Stimulated activated naive CD4-positive, alpha-beta T cell treated with Interleukin-2 at 50 U/mL for 16 hours (primary cell): ENCODE data around the gene ZSWIM7.
"Not testable (repeated sequence)": the region's sequence is repeated elsewhere in the genome, so short reads cannot be mapped to it uniquely, and the experiment has no call there.

Experiments
- DNase-seq: peaks from one replicate; lab custom pipeline; 2025; lab: John Stamatoyannopoulos, UW

Gene ZSWIM7

DNA sequence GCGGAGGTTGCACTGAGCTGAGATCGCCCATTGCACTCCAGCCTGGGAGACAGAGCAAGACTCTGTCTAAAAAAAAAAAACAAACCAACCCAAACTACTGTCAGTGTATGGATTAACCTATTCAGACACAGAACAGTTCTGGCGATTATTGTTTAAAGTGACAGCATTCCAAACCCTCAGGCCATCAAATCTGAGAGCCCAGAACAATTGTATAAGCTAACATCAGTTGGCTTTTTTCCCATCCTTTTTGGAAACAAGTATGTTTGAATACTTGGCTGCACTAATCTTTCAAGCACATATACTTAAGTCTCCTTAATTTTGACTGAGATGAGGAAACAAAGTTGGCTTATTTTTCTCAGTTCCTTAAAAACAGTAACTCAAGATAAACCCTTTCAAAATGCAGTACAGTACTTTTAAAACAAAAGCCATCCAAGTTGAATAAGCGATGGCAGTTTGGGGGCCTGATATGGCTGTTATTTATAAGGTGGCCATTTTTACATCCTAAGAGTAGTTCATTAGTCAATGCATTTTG is 1.4 kb downstream of the ZSWIM7 start:
- DNase-seq = no peak

DNA sequence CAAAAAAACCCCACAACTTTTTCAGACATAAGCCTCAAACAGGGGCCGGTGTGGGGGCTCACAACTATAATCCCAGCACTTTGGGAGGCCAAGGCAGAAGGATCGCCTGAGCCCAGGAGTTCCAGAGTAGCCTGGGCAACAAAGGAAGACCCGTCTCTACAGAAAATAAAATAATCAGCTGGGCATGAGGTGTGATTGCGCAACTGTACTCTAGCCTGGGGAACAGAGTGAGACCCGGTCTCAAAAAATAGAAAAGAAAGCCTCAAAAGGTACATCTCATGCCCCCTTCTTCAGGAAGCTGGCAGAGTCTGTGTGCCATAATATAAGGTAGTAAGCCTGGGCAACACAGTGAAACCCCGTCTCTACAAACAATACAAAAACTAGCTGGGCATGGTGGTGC is 3.2 kb downstream of the ZSWIM7 start:
- DNase-seq = no peak

DNA sequence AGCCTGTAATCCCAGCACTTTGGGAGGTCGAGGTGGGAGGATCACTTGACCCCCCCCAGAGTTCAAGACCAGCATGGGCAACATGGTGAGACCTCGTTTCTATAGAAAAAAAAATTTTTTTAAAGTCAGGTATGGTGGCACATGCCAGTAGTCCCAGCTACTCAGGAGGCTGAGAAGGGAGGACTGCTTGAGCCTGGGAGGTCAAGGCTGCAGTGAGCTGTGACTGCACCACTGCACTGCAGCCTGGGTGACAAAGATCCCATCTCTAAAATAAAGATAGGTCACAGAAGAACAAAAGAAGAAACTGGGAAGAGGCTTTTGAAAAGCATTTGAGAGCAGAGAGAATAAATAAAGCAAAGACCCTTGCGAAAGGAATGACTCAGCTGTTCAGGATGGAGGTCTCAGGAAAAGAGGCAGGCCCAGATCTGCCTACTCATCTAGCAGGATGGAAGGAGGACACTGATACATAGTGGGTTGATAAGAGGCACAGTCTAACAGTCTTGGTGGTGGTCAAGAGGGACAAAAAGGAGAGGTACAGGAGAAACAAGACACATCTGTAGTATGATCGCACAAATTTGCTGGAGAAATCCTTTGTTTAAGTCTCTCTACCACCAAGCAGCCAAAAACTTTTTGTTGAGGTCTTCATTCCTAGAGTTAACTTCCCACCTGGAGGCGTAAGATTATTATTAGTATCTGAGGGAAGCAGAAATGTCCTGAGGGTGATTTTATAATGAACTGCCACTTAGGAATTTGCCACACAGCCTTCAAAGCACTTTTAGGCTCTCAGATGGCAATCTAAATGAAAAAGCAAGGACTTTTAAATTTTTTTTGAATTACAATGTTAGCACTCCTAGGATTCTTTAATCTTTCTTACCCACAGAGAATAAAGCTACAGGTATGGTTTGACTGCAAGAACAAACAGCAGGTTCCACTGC is 17.6 kb downstream of the ZSWIM7 start:
- DNase-seq = no peak

DNA sequence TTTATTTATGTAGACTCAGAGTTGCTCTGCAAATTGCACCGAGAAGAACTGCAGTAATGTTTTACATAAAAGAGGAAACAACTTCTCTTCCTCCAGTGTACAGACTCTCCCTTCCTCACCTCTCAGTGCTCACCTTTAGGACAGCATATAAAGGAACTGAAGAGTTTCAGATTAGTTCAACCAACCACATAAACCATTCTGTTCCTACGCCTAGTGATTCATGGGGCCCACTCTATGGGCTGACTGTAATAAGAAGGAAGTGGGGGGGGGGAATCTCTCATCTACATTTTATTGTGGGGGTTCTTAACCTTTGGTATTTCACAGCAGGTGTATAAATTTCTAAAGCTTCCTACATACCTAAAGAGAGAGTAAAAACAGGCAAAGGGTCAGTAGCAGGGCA is 18.3 kb downstream of the ZSWIM7 start:
- peak; percentile 28 for DNase-seq

DNA sequence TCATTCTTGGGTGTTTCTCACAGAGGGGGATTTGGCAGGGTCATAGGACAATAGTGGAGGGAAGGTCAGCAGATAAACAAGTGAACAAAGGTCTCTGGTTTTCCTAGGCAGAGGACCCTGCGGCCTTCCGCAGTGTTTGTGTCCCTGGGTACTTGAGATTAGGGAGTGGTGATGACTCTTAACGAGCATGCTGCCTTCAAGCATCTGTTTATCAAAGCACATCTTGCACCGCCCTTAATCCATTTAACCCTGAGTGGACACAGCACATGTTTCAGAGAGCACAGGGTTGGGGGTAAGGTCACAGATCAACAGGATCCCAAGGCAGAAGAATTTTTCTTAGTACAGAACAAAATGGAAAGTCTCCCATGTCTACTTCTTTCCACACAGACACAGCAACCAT is 20.5 kb downstream of the ZSWIM7 start:
- not testable (repeated sequence) for DNase-seq

DNA sequence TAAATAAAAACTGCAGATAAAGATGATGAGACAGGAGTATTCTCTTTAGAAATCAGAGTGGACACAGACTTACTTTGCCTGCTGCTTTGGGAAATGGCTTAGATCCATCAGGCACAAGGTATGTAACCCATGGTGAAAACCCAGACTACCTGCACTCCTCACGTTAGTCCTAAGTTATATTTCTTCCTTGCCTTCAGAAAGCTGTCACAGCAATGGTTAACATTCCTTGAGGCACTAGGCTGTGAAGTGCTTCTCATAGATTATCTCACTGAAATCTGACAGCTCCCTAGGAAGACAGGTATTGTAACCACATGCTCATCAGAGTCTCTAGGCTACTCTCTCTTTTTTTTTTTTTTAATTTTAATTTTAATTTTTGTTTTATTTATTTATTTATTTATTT is 20.9 kb downstream of the ZSWIM7 start:
- no peak for DNase-seq

DNA sequence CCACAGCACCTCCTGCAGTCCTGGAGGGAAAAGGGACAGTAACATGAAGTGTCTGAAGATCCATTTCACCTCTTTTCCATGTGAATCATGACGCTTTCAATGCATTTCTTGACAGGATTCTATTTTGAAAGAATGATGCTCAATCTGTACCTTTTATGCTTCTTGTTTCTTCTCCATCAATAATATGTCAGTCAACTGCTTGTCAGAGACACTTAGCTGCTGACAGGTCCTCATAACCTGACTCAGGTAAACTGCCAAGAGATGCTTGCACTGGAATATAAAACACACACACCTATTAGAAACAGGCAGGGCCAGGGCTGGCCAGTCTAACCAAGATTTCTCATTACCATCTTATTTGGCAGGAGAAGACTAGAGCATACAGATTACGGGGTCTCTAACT is 21.6 kb downstream of the ZSWIM7 start:
- no peak for DNase-seq

DNA sequence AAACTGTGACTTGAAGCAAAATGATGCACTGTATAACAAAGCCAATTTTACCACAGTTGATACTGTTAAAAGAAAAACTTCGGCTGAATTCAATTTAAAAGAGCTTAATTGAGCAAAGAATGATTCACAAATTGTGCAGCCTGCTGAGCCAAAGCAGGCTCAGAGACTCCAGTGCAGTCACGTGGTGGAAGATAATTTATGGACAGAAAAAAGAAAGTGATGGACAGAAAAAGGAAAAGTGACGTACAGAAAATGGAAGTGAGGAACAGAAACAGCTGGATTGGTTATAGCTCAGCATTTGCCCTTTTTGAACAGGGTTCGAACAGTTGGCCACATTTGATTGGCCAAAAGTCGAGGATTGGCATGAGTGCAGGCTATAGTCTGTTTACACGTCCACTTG is 25.7 kb downstream of the ZSWIM7 start:
- DNase-seq = no peak

DNA sequence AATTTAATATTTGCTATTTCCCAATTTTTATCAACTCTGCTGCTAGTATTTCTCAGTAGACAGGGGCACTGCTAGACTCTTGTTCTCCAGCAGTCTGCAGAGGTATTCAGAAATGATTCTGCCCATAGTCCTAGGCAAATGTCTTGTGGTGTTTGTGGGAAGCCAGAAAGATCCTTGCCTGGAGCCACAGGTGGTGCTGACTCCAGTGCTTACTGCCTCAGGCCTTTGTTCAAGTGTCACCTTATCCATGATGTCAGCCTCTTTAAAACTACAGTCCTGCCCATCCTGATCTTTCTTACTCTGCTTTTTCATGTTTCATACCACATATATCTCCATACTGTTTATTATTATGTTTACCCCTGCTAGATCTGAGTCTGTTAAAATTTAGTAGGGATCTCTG is 26.5 kb downstream of the ZSWIM7 start:
- no peak for DNase-seq

DNA sequence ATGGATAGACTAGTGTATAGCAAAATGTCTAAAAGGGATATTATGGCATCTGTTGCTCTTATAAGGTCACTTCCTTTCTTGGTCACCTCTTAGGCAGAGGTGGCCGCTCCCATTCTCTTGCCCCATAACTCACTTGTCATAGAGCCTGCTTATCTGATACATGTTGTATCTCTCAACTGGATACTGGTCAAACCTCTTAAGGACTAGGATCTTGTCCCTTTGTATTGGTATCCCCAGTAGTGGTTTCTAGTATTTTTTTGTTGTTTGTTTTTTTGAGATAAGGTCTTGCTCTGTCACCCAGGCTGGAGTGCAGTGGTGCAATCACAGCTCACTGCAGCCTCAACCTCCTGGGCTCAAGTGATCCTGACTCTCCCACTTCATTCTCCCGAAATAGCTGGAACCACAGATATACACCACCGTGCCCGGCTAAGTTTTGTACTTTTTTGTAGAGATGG is 27.0 kb downstream of the ZSWIM7 start:
- no peak for DNase-seq

DNA sequence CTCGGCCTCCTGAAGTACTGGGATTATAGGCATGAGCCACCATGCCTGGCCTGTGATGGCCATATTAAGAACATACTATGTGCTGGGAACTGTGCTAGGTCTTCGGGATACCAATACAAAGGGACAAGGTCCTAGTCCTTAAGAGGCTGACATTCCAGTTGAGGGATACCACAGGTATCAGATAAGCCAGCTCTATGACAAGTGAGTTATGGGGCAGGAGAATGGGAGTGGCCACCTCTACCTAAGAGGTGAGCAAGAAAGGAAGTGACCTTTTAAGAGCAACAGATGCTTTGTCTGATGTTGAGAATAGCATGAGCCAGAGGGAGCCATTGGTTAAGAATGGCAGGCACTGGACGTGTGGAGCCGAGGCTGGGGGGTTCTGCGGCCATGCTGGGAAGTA is 27.6 kb downstream of the ZSWIM7 start:
- no peak for DNase-seq

DNA sequence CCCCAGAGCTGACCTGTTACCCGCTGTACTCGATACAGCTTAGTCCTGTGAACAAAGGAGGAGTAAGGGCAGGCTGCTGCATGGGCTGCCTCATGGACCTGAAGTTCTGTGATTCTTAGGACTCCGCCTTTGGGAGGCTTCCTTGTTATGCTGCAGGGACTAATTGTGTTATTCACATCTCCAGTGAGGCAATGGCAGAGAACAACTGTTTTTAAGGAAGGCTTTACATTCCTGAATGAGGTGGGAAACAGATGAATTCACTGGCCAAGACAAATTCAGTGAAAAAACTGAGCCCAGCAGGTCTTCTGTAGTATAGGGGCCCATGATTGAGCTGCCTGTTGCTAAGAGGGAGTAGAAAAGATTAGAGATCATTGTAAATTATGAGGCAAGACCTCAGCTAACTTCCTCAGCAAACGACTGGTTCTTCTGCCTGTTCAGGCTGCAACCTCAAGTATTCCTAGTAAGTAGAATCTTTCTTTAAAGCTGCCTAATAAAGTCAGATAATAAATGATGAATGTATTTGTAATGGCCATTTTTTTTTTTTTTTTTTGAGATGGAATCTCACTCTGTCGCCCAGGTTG is 28.3 kb downstream of the ZSWIM7 start:
- no peak for DNase-seq

DNA sequence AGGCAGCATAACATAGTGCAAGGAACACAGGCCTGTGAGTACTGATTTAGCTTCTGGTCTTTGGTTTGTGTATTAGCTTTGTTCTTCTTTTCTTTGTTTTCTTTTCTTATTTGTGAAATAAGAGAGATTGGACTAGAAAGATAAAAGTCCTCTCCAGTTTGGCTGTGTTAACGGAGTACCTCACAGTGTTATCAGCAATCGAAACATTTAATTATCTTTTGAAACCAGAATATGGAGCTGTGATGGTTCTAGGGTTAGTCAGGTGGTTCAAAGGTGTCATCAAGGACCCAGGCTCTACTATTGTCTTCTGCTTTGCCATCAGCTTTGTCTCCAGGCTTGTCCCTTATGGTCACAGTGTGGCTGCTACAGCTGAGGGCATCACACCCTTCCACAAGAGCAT is 29.0 kb downstream of the ZSWIM7 start:
- DNase-seq = no peak

DNA sequence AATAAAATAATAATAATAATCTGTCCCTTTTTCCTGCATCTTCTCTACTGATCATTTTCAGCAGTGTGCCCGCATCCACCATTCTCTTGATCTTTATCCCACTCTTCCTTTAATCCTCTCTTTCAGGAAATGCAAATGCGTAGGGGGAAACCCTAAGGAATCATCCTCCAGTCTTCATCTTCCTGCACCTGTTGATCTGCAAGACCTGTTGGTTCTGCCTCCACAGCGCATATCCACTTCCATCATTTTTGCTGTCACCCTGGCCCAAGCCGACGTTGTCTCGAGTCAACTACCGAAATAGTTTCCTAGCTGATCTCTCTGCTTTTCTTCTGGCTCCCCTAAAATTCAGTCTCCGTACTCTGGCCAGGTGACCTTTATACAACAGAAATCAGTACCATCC is 30.0 kb downstream of the ZSWIM7 start:
- DNase-seq = no peak

DNA sequence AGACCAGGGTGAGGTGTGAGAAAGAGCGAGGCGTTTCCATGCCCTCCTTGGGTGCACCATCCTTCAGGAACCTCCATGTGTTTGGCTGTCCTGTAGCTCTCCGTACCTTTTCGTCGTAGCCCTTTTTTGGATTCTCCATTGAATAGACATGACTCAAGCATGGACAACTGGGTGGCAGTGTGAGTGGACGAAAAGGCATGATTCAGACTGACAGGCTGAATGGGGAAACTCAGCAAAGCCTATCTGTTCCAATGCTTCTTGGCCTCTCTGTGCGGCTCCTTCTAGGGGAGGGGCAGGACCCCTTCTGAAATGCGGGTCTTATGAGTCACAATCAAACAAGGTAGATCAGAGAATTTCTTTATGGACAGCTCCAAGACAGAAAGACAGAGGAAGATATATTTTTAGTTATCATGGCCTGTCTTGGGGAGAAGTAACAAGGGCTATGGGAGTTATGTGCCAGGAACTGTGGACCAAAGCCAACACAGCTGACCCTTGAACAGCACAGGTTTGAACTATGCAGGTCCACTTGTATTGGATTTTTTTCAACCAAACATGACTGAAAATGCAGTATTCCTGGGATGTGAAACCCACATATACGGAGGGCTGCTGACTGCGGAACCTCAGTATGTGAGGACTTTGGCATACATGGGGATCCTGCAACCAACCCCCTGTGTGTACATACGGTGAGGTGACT is 31.7 kb downstream of the ZSWIM7 start:
- DNase-seq = no peak

DNA sequence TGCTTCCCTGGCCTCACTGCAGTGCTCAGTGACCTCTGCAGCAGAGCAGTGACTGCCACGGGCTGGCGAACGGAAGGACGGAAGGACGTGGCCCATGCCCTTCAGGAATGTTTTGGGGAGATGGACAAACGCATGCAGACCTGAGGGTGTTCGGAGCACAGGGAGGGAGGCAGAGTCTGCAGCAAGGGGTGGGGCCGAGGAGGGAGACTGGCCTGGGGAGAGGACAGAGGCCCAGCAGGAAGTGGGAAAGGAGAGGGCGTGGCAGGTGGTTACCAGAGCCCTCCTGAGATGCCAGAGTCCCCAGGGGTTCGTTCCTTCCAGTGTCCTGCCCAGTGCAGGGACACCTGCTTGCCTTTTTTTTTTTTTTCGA is 32.6 kb downstream of the ZSWIM7 start:
- no peak for DNase-seq

DNA sequence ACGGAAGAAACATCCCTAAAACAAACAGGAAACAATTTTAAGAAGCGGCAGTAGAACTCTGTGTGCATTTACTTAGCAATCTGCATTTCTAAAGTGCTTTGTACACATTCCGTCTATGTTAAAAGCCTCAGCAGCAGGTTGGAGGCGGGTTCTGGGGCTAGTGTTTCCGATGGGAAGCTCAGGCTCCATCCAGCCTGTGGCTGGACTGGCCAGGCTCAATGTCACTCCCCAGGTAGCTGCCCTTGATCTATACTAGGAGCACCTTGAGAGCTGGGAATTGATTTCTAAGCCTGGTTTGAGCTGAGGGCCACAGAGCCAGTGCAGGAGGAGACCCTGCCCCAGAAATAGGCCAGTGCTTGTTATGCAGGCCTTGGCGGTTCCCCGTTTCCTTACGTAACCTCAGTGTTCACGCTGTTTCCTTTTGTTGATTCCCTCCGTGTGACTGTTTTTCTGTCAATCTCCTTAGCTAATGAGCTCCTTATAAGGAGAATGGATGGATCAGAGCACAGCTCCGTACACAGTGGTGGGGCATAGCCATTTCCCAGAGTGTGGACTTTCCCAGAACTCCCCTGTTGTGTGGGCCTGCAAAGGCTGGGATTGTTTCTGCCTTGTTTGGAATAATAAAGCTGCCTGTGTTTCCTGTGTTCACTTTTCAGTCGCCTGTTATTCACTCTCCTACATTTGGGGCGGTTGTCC is 33.2 kb downstream of the ZSWIM7 start:
- no peak for DNase-seq

DNA sequence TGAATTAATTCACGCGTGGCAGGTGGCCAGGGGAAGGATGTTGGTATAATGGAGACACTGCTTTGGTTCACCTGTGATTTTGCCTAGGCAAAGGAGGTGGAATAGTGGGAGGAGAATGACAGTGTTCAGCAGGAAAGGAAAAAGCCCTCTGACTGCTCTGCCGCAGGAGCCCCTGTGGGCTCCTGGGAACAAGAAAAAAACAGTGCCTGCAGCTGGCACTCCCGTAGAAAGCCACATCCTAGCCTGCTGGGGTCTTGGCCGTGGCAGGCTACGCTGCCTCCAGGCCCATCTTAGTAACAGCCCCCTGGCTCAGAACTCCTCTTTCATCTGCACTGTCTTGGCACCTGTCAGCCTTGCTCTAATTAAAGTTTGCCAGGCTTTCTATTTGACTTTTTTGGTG is 34.0 kb downstream of the ZSWIM7 start:
- no peak for DNase-seq

DNA sequence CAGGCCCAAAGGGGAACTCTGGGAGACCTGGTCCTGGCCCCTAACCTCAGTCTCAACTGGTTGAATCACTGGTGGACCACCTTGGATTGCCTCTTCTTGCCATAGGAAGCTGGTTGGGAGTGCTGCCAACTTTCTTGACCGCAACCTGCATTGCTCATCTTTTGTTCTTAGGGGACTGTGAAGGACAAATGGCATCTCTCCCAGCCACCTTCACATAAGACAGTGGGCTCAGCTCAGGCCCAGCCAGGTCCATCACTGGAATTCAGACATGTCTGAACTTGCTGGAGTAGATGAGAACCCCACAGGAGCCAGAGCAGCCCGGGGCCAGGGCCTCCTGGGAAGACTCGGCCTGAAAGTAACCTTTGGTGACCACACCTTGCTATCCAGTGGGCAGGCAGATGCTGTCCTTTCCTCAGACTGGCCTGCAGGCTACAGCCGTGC is 35.8 kb downstream of the ZSWIM7 start:
- DNase-seq = no peak

DNA sequence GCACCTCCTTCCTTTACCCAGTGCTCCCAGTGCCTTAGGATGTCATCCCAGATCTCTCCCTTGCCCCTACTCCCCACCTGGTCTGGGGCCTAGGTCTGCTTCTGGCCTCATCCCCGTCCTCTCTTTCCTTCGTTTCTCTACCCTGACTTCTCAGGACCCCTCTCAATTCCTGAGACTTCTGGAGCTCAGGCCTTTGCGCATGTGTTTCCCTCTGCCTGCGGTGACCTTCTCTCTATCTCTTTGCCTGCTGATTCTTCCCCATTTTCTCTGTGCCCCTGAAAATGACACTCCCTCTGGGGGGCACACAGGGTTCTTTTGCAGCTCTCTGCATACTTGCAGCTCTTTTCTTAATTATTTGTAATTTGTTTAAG is 41.0 kb downstream of the ZSWIM7 start:
- no peak for DNase-seq

DNA sequence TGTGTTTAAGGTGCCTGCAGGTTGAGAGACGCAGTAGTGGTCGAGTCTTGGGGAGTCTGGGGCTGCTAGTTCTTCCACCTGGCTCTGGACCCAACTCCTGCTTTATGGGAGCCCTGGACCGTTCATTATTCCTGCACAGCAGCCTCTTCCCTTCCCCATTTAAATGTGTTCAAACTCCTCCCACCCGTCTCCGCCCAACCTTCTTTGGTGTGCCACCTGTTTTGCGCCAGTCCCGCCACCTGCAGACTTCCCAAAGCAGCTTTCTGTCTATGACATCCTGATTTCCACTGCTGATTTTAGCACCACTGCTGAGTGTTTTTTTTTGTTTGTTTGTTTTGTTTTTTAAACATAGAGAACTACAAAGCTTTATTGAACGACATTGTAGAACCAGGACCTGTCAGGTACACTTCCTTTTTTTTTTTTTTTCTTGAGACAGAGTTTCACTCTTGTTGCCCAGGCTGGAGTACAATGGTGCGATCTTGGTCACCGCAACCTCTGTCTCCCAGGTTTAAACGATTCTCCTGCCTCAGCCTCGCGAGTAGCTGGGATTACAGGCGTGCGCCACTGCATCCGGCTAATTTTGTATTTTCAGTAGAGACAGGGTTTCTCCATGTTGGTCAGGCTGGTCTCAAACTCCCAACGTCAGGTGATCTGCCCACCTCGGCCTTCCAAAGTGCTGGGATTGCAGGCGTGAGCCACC is 41.7 kb downstream of the ZSWIM7 start:
- DNase-seq = no peak

DNA sequence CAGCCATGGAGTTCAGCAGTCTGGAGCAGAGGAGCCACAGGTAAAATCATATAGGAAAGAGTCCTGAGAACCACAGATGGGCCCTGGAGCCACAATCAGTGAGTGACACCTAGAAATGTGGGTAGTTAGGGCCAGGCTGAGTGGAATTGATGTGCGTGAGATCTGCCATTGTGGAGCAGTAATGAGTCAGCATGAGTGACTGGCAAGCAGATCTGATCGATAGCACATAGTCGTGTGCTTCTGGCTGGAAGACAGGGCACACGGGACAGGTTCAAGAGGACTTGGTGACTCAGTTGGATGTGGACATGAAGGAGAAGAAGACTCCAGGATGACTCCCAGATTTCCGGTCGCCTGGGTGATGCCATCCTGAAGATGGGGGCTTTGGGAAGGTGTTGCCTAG is 42.3 kb downstream of the ZSWIM7 start:
- DNase-seq = peak; percentile 31
